Sigmoid colon (tissue), 4 donors: ENCODE measurements around the gene C16orf96.

Experiments
- CTCF ChIP-seq, 4 experiments: fragments of 450-650 bp in 3 of 4; fragments of 200-600 bp in 1 of 4; IDR thresholded peaks; one replicate each; pipeline ENCODE4 v1.5.1; 2016 to 2019; ENCODE audit warnings: antibody characterized with exemption in 4 of 4, mild to moderate bottlenecking in 3 of 4, moderate library complexity in 2 of 4
- EP300 ChIP-seq, 4 donors: sonication (generic); formaldehyde crosslinking; IDR thresholded peaks; one replicate each; pipeline ENCODE4 v1.6.1; 2017; ENCODE audit warnings: antibody characterized with exemption in 4 of 4
- POLR2A ChIP-seq, 2 donors: fragments of 450-650 bp; IDR thresholded peaks; one replicate each; pipeline ENCODE4 v1.6.1; 2016; ENCODE audit warnings: antibody characterized with exemption in 2 of 2, mild to moderate bottlenecking in 2 of 2, moderate library complexity in 2 of 2
- POLR2AphosphoS5 ChIP-seq, 4 donors: sonication (generic); formaldehyde crosslinking; IDR thresholded peaks; one replicate each; pipeline ENCODE4 v1.6.1; 2017; ENCODE audit warnings: antibody characterized with exemption in 4 of 4

DNA sequence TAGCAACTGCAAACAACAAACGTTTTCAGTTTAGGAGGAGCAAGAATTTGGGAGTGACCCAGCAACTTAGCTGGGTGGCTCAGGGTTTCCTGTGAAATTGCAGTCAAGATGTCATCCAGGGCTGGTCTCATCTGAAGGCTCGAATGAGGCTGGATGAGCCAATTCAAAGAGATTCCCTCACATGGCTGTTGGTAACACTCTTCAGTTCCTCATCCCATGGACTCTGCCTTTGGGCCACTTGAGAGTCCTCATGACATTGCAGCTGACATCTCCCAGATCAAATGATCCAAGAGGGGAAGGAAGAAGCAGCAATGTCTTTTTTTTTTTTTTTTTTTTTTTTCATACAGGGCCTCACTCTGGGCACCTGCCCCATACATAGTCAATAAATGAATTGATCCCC is 32.2 kb downstream of the C16orf96 start:
- TF ChIP-seq CTCF (IDR thresholded peaks at IDR 0.05) (no peak), POLR2A (IDR thresholded peaks at IDR 0.05) (no peak), EP300 (IDR thresholded peaks at IDR 0.05) (no peak), POLR2AphosphoS5 (IDR thresholded peaks at IDR 0.05) (no peak)
